Measurements from ENCODE around the gene ARAF.

- no peak for TF ChIP-seq RNF2 (IDR thresholded peaks at IDR 0.05; ENCODE audit: borderline replicate concordance, low read depth)
- TF ChIP-seq MAX (IDR thresholded peaks at IDR 0.05) = no peak
- no peak for TF ChIP-seq POLR2A (IDR thresholded peaks at IDR 0.05; ENCODE audit: low read length)
- TF ChIP-seq EP300 (IDR thresholded peaks at IDR 0.05) = no peak
These were observed 10.9 kb downstream of the ARAF start for GRCh38 chrX:47571896-47572295.

Measured in A549 (cell line).